DOHH2 (cell line): ENCODE measurements around the gene WDR48.

Experiments
- EZH2phosphoT487 ChIP-seq: fragments of 200-600 bp; sonication (generic); IDR thresholded peaks from 2 replicates; pipeline ENCODE4 v1.6.1; 2017; ENCODE audit warnings: borderline replicate concordance, mild to moderate bottlenecking, antibody characterized with exemption, low read length, moderate library complexity, mixed read lengths
- TF ChIP-seq, protein P1 (sequence below): fragments of 200-600 bp; sonication (generic); IDR thresholded peaks from one replicate; pipeline ENCODE4 v1.5.1; 2014; ENCODE audit warnings: antibody characterized with exemption, mild to moderate bottlenecking, low read depth, low read length; ENCODE audit not compliant: poor library complexity, severe bottlenecking

DNA sequence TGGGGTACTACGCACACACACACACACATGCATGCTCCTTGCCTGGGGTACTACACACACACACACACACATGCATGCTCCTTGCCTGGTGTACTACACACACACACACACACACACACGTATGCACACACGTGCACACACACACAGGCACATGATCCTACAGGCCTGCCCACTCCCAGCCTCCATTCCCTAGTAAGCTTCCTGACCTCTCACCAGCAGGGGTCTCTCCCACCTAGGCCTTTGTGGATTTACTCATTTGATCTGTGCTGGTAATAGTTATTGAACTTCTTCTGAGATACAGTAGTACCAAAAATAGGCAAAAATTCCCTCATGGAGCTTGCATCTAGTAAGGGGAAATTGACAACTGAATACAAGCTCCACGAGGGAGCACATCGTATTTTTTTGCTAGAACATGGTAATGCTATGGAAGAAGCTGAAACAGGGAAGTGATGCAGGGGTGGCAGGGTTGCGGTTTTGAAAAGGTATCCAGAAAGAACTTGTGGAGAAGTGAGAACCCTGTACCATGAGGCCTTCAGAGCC, 74.8 kb downstream of the WDR48 start:
- TF ChIP-seq, protein P1, sequence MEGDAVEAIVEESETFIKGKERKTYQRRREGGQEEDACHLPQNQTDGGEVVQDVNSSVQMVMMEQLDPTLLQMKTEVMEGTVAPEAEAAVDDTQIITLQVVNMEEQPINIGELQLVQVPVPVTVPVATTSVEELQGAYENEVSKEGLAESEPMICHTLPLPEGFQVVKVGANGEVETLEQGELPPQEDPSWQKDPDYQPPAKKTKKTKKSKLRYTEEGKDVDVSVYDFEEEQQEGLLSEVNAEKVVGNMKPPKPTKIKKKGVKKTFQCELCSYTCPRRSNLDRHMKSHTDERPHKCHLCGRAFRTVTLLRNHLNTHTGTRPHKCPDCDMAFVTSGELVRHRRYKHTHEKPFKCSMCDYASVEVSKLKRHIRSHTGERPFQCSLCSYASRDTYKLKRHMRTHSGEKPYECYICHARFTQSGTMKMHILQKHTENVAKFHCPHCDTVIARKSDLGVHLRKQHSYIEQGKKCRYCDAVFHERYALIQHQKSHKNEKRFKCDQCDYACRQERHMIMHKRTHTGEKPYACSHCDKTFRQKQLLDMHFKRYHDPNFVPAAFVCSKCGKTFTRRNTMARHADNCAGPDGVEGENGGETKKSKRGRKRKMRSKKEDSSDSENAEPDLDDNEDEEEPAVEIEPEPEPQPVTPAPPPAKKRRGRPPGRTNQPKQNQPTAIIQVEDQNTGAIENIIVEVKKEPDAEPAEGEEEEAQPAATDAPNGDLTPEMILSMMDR: peak; percentile 70
- TF ChIP-seq EZH2phosphoT487: no peak
